ENCODE measurements around the gene PTDSS2. TPM values are rescaled to one million over a fixed set of nuclear protein-coding genes. Genes with fewer than 3 reads are reported as not detected.
"Not testable (repeated sequence)": the region's sequence is repeated elsewhere in the genome, so short reads cannot be mapped to it uniquely, and the experiment has no call there.

Gene PTDSS2
- total RNA-seq, 1 donor from 2014 or later: 26.3 TPM

- no peaks in the 10 kb centered on the region for H3K36me3 ChIP-seq (ENCODE audit: control insufficient read depth, insufficient read depth, low read length)
- FAIRE-seq (no peak), DNase-seq (ENCODE audit: low read depth) (no peak)
- no peak overlapping the region for H3K4me3 ChIP-seq (ENCODE audit: low read depth, low read length)
- no peak for TF ChIP-seq CTCF (IDR thresholded peaks at IDR 0.05; ENCODE audit: insufficient read depth, low read length, severe bottlenecking)
- H3K27me3 ChIP-seq (ENCODE audit: control insufficient read depth, insufficient read depth, low read length): no peaks in the 10 kb centered on the region
Measured at GRCh38 chr11:424232-424631, 25.8 kb upstream of the PTDSS2 start.

GRCh38 chr11:424766-425165 is 25.3 kb upstream of the PTDSS2 start:
- H3K36me3 ChIP-seq (ENCODE audit: control insufficient read depth, insufficient read depth, low read length); FAIRE-seq; H3K27me3 ChIP-seq (ENCODE audit: control insufficient read depth, insufficient read depth, low read length); H3K4me3 ChIP-seq (ENCODE audit: low read depth, low read length); DNase-seq (ENCODE audit: low read depth): not testable (repeated sequence)

- DNase-seq (ENCODE audit: low read depth) (no peak), FAIRE-seq (no peak)
- TF ChIP-seq CTCF (IDR thresholded peaks at IDR 0.05; ENCODE audit: insufficient read depth, low read length, severe bottlenecking): no peak
- no peaks in the 10 kb centered on the region for H3K36me3 ChIP-seq (ENCODE audit: control insufficient read depth, insufficient read depth, low read length)
- no peak overlapping the region for H3K4me3 ChIP-seq (ENCODE audit: low read depth, low read length)
- no peaks in the 10 kb centered on the region for H3K27me3 ChIP-seq (ENCODE audit: control insufficient read depth, insufficient read depth, low read length)
Measured at GRCh38 chr11:425301-425700, 24.8 kb upstream of the PTDSS2 start.

GRCh38 chr11:426851-427250 is 23.2 kb upstream of the PTDSS2 start:
- H3K36me3 ChIP-seq (ENCODE audit: control insufficient read depth, insufficient read depth, low read length): no peaks in the 10 kb centered on the region
- H3K4me3 ChIP-seq (ENCODE audit: low read depth, low read length): no peak overlapping the region
- H3K27me3 ChIP-seq (ENCODE audit: control insufficient read depth, insufficient read depth, low read length): no peaks in the 10 kb centered on the region
- DNase-seq (ENCODE audit: low read depth) (no peak), FAIRE-seq (no peak)
- TF ChIP-seq CTCF (IDR thresholded peaks at IDR 0.05; ENCODE audit: insufficient read depth, low read length, severe bottlenecking): no peak

- Histone ChIP-seq H3K27me3 (ENCODE audit: control insufficient read depth, insufficient read depth, low read length) (no peaks in the 10 kb centered on the region), H3K4me3 (ENCODE audit: low read depth, low read length) (no peak overlapping the region), H3K36me3 (ENCODE audit: control insufficient read depth, insufficient read depth, low read length) (peaks cover 1% of the 10 kb centered on the region)
- FAIRE-seq: no peak
- no peak for DNase-seq (ENCODE audit: low read depth)
- TF ChIP-seq CTCF (IDR thresholded peaks at IDR 0.05; ENCODE audit: insufficient read depth, low read length, severe bottlenecking): no peak
Measured at GRCh38 chr11:428295-428694, 21.8 kb upstream of the PTDSS2 start.

- H3K36me3 ChIP-seq (ENCODE audit: control insufficient read depth, insufficient read depth, low read length): peaks cover 1% of the 10 kb centered on the region
- no peak for DNase-seq (ENCODE audit: low read depth)
- H3K27me3 ChIP-seq (ENCODE audit: control insufficient read depth, insufficient read depth, low read length): no peaks in the 10 kb centered on the region
- no peak overlapping the region for H3K4me3 ChIP-seq (ENCODE audit: low read depth, low read length)
- no peak for TF ChIP-seq CTCF (IDR thresholded peaks at IDR 0.05; ENCODE audit: insufficient read depth, low read length, severe bottlenecking)
- no peak for FAIRE-seq
Measured at GRCh38 chr11:429391-429790, 20.7 kb upstream of the PTDSS2 start.

All from bronchial epithelial cell (primary cell).